HAP-1 (cell line): ENCODE measurements around the gene CCDC112.

Source experiments
- DNase-seq, 2 experiments: peaks; one replicate each; pipeline ENCODE4 v3.0.0-alpha.2; 2016 to 2020; ENCODE audit warnings: low spot score in 2 of 2
- H3K27me3 ChIP-seq: fragments of 250-450 bp; sonication (Bioruptor Pico); 2 replicates; pipeline ENCODE4 v1.5.1; 2020; ENCODE audit warnings: low read depth, mild to moderate bottlenecking, moderate library complexity
- H3K36me3 ChIP-seq: fragments of 250-450 bp; sonication (Bioruptor Pico); replicated peaks from 2 replicates; pipeline ENCODE4 v1.5.1; 2020; ENCODE audit warnings: mild to moderate bottlenecking
- H3K4me1 ChIP-seq: fragments of 250-450 bp; sonication (Bioruptor Pico); 2 replicates; pipeline ENCODE4 v1.5.1; 2020; ENCODE audit warnings: mild to moderate bottlenecking
- H3K4me3 ChIP-seq: fragments of 250-450 bp; sonication (Bioruptor Pico); 2 replicates; pipeline ENCODE4 v1.5.1; 2020; ENCODE audit warnings: mild to moderate bottlenecking, moderate library complexity
- H3K9me3 ChIP-seq: fragments of 250-450 bp; sonication (Bioruptor Pico); 2 replicates; pipeline ENCODE4 v1.5.1; 2020; ENCODE audit warnings: mild to moderate bottlenecking, moderate library complexity
- in situ Hi-C: fragments of 300-500 bp; cut with MboI; formaldehyde crosslinking; loops from 3 replicates; pipeline ENCODE4 v1.14.3; 2020; ENCODE audit warnings: low sequenced_read_pairs, inconsistent platforms, mixed read lengths

Gene CCDC112, protein sequence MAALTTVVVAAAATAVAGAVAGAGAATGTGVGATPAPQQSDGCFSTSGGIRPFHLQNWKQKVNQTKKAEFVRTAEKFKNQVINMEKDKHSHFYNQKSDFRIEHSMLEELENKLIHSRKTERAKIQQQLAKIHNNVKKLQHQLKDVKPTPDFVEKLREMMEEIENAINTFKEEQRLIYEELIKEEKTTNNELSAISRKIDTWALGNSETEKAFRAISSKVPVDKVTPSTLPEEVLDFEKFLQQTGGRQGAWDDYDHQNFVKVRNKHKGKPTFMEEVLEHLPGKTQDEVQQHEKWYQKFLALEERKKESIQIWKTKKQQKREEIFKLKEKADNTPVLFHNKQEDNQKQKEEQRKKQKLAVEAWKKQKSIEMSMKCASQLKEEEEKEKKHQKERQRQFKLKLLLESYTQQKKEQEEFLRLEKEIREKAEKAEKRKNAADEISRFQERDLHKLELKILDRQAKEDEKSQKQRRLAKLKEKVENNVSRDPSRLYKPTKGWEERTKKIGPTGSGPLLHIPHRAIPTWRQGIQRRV

DNA sequence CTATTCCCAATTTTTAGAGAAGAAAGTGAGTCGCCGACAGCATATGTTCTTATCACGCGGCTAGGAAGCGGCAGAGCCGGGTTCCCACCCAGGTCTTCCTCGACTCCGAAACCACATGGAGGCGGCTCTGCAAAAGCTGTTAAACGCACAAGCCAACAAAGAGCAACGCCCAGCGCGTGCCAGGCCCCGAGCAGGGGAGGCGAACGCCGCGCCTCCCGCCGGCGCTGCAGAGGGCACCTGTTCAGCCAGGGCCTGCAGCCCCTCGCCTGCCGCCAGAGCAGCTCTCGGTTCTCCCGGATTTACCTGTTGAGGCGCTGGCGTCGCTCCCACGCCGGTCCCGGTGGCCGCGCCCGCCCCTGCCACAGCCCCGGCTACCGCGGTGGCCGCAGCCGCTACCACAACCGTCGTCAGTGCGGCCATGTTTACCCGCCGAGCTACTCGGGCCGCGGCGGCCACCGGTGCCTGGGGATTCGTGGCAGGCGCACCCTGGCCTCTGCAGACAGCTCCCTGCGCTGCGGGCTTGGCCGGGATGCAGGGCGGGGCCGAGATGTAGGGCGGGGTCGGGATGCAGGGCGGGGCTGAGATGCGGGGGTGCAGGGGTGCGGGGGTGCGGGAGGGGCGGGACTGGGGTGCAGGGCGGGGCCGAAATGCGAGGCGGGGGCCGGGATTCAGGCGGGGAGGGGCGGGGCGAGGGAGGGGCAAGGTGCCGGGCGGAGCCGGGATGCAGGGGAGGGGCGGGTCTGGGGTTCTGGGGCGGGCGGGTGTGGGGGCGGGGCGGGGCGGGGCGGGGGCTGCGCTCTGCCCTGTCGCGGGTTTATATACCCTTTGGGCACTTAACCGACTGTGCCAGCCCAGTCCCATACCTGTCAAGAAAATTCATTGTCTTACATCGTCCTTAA, at the start of gene CCDC112:
CCDC112 (minus strand) TSS at position 531 of the 899 bp plus-strand sequence; CDS start at position 420, 111 bp downstream.
- peak; percentile 46 to 92 for DNase-seq
- no peaks in the 10 kb centered on the region for H3K27me3 ChIP-seq
- H3K9me3 ChIP-seq: no peaks in the 10 kb centered on the region
- H3K36me3 ChIP-seq: no peaks in the 10 kb centered on the region
- peak within 1 kb of the TSS; percentile 58 for H3K4me3 ChIP-seq
- peaks cover 5% of the 10 kb centered on the region; the same call in 1 of the 2 replicates for H3K4me1 ChIP-seq
- in situ Hi-C loops: loop anchor here (25.0 kb wide), 1 partner anchor 766 kb away; no protein-coding TSS in a partner anchor

DNA sequence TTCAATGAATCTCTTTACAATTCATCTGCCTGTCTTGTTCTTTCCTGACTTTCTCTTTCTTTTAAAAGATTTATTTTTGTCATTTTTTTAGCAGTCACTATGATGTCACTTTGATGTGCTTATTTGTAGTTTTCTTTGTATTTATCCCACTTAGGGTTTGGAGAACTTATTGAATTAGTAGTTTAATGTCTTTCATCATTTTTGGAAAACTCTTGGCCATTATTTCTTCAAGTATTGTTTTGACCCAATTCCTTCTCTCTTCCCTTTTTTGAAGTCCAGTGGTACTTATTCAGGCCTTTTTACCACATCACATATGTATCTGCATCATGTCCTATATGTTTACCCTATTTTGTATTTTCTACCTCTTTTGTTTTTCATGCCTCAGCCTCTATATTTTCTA, 48.9 kb upstream of the CCDC112 start:
- no peak for DNase-seq

DNA sequence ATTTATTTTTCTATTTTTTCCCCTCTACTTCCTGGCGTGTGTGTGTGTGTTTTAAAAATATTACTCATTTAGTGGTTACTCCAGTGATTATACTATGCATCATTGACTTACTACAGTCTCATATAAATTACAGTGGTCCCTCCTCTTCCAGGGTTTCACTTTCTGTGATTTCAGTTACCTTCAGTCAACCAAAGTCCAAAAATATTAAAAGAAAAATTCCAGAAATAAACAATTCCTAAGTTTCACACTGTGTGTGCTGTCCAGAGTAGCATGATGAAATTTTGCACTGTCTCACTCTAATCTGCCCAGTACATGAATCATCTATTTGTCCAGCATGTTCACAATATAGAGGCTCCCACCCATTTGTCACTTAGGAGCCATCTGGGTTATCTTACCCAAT, 47.4 kb upstream of the CCDC112 start:
- in situ Hi-C loops: no loop called here
- no peak overlapping the region for H3K4me3 ChIP-seq
- peaks cover 3% of the 10 kb centered on the region for H3K4me1 ChIP-seq
- no peak for DNase-seq
- no peaks in the 10 kb centered on the region for H3K36me3 ChIP-seq
- no peaks in the 10 kb centered on the region for H3K9me3 ChIP-seq
- no peaks in the 10 kb centered on the region for H3K27me3 ChIP-seq

More for the DNA sequence above, 48.9 kb upstream of the CCDC112 start:
- H3K9me3 ChIP-seq: no peaks in the 10 kb centered on the region
- no peaks in the 10 kb centered on the region for H3K27me3 ChIP-seq
- peaks cover 11% of the 10 kb centered on the region for H3K4me1 ChIP-seq
- no peak overlapping the region for H3K4me3 ChIP-seq
- H3K36me3 ChIP-seq: no peaks in the 10 kb centered on the region
- in situ Hi-C loops: no loop called here

DNA sequence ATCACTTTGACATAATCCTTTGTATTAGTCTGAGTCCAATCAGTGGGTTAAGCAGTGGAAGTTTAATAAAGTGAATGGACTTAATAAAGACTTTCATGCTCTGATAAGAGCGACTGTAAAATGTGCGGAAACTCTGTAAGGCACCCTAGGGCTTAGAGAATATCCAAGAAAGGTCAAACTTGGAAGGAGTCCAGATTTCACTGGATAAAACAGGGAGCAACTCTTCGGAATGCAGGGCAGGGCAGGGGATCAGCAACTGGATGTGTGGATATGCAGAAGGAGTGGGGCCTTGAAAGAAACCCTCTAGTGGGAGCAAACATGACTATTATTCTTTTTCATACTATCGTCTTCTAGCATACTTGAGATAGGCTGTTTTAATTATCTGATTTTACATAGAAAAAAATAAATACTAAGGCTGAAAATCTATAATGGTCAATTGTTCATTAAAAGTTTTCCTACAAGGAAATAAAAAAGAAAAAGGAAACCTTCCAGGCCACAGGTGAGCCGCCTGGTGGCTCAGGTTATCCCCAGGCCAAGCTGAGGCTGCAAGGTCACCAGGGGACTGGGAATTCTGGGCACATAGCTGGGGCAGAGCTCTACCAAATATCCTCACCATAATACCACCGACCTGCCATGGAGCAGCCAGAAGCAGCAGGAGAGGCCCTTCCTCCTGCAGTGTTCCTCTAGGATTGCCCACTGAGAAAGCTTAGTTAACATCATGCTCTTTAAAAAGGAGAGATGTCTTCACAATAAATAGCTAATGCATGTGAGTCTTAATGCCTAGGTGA, 46.3 kb upstream of the CCDC112 start:
- Histone ChIP-seq H3K36me3 (no peaks in the 10 kb centered on the region), H3K9me3 (no peaks in the 10 kb centered on the region), H3K4me3 (no peak overlapping the region), H3K27me3 (no peaks in the 10 kb centered on the region), H3K4me1 (no peaks in the 10 kb centered on the region)
- in situ Hi-C loops: no loop called here
- DNase-seq: peak in 1 of 2 experiments; percentile 20

DNA sequence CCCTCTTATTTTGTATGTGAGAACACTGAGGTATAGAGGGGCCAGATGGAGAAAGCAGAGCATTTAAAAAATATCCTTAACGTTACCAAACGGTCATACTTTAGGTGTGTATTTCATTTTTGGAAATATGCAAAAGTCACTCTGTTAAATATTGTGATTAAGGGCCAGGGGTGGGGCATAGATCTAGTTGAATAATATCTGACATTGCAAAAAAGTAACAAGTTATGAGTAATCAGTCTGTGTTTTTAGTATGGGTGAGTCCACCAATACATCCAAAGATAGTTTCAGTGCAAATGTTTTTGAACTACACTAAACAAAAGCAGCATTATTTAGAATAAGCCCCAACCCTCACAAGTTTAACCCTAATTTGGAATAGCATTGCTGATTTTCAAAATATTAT, 45.3 kb upstream of the CCDC112 start:
- no peaks in the 10 kb centered on the region for H3K36me3 ChIP-seq
- H3K4me3 ChIP-seq: no peak overlapping the region
- DNase-seq: no peak
- no peaks in the 10 kb centered on the region for H3K4me1 ChIP-seq
- H3K27me3 ChIP-seq: no peaks in the 10 kb centered on the region; the same call in 1 of the 2 replicates
- in situ Hi-C loops: no loop called here
- H3K9me3 ChIP-seq: no peaks in the 10 kb centered on the region

DNA sequence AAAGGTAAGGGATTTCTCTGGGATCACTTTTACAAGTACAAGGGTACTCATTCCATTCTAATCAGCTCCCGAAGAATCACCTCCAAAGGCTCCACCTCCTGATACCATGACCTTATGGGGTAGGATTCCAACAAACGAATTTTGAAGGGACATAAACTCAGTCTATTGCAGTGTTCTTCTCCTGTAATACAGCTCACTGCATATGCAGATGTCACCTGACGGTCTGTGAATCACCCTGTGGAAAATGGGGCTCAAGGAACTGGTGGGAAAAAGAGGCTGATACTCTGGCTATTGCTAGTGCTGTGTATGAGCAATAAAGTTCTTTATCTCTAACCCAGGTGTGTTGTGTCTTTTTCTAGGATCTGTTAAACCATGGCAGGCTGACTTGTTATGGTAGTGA, 42.4 kb upstream of the CCDC112 start:
- Histone ChIP-seq H3K4me3 (no peak overlapping the region), H3K4me1 (no peaks in the 10 kb centered on the region), H3K9me3 (no peaks in the 10 kb centered on the region), H3K36me3 (no peaks in the 10 kb centered on the region), H3K27me3 (no peaks in the 10 kb centered on the region; the same call in 1 of the 2 replicates)
- DNase-seq: no peak
- in situ Hi-C loops: no loop called here

DNA sequence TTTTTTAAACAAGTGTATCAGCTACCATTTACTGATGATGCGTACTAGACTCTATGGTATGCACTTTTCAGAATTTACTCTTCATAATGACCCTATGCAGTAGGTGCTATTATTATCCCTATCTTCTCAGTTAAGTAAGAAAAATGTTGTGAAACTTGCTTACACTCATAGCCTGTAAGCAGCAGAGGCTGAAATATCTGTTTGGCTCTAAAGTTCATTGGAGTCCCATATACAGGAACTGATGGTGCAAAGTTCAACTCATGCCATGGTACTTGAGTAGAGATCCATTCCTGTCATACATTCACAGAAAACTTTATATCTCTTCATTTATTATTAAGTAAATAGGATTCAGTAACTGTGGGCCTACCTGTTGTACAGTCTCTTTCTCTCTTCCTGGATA, 41.4 kb upstream of the CCDC112 start:
- no peak for DNase-seq
- Histone ChIP-seq H3K36me3 (no peaks in the 10 kb centered on the region), H3K27me3 (no peaks in the 10 kb centered on the region; the same call in 1 of the 2 replicates), H3K4me1 (no peaks in the 10 kb centered on the region), H3K9me3 (no peaks in the 10 kb centered on the region), H3K4me3 (no peak overlapping the region)
- in situ Hi-C loops: no loop called here

DNA sequence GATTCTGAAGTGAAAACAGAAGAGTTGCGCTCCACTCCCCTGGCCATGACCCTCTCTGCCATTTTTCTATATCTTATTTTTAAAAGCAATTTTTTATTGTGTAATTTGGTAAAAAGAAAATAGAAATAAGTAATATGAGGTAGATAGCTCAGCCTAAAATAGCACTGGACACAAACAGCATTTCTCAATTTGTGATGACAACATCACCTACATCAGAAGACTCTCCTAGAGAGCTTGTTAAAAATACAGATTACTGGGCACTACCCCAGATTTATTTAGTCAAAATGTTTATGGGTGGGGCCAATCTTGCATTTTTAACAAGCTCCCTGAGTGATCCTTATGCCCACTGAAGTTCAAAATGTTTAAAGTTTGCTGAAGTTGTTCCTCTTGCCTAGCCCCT, 40.5 kb upstream of the CCDC112 start:
- H3K27me3 ChIP-seq: no peaks in the 10 kb centered on the region; the same call in 1 of the 2 replicates
- in situ Hi-C loops: no loop called here

DNA sequence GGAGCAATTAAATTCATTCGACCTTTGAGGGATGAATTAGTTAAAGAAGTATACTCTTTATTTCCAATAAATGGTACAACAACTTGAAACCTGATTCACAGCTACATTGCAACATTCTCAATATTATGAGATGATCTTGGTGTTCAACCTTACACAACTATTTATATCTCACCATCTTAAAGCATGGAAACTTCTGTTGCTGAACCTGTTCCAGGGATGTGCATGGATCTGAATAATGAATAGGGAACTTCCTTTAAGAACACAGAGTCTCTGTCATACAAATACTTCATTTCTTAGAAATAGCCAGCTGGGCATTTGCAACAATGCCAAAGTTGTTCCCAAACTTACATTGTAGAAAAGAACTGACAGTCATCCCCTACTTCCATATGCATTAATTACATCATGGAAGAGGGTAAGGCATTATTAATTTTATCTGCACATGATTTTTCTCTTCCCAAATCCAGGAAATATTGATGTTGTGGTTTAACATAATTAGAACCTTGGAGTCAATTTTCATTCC, 39.8 kb upstream of the CCDC112 start:
- in situ Hi-C loops: no loop called here
- H3K36me3 ChIP-seq: no peaks in the 10 kb centered on the region

More for the DNA sequence above, 40.5 kb upstream of the CCDC112 start:
- no peaks in the 10 kb centered on the region for H3K36me3 ChIP-seq
- H3K9me3 ChIP-seq: no peaks in the 10 kb centered on the region
- no peak for DNase-seq
- H3K4me3 ChIP-seq: no peak overlapping the region
- H3K4me1 ChIP-seq: no peaks in the 10 kb centered on the region

DNA sequence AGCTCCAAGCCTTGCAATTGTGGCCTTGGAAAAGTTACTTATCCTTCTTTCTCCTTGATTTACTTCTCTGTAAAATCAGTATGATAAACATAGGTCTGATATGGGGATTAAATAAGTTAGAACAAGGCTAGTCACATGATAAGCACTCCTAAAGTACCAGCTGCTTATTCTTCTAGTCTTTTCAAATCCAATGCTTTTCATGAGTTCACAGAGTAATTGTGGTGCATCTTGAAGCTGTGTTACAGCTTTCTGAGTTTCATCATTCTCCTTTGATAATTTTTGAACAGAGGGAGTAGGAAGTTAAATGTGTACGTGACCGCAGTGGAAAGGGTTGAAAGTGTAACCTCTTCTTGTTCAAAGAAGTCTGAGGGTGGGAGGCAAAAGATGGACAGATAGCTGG, 38.8 kb upstream of the CCDC112 start:
- no peaks in the 10 kb centered on the region; the same call in 1 of the 2 replicates for H3K27me3 ChIP-seq
- no peaks in the 10 kb centered on the region for H3K36me3 ChIP-seq
- H3K9me3 ChIP-seq: no peaks in the 10 kb centered on the region
- in situ Hi-C loops: no loop called here
- no peak for DNase-seq
- no peaks in the 10 kb centered on the region for H3K4me1 ChIP-seq
- no peak overlapping the region for H3K4me3 ChIP-seq

More for the DNA sequence above, 39.8 kb upstream of the CCDC112 start:
- H3K4me1 ChIP-seq: no peaks in the 10 kb centered on the region
- no peaks in the 10 kb centered on the region for H3K9me3 ChIP-seq
- H3K27me3 ChIP-seq: no peaks in the 10 kb centered on the region; the same call in 1 of the 2 replicates
- DNase-seq: no peak
- H3K4me3 ChIP-seq: no peak overlapping the region

DNA sequence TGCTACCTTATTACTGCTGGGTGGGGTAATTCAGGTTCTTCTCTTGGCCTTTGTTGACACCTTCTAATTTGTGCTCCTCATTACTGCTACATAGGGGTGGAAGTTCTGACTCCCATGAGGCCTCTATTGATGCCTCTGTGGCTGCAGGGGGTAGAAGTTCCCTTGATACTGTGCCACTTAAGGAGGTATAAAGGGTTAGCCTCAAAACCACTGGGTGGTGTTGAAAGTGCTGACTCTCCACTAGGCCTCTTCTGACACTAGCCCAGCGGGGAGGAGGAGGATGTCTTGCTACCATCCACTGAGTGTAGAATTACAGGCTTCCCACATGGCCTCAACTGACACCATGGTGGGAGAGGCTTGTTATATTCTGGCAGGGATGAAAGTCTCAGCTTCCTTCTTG, 36.7 kb upstream of the CCDC112 start:
- Histone ChIP-seq H3K36me3 (no peaks in the 10 kb centered on the region), H3K4me1 (peaks cover 17% of the 10 kb centered on the region), H3K27me3 (no peaks in the 10 kb centered on the region; the same call in 1 of the 2 replicates), H3K9me3 (no peaks in the 10 kb centered on the region), H3K4me3 (no peak overlapping the region)
- in situ Hi-C loops: no loop called here
- no peak for DNase-seq

DNA sequence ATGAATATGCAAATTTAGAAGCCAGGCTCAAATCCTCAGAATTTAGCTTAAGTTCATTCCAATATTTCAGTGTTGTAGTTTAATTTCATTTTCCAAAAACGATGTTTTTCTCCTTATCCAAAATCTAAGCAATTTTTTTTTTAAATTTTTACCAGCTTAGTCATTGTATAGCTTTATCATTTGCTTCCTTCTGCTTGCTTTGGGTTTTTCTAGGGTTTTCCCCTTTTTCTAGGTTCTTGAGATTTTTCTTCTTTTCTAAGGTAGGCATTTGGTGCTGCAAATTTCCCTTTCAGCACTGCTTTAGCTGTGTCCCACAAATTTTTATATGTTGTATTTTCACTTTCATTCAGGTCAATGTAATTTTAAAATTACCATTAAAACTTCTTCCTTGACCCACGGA, 34.4 kb upstream of the CCDC112 start:
- Histone ChIP-seq H3K9me3 (no peaks in the 10 kb centered on the region), H3K36me3 (no peaks in the 10 kb centered on the region), H3K4me3 (no peak overlapping the region), H3K4me1 (peaks cover 18% of the 10 kb centered on the region), H3K27me3 (no peaks in the 10 kb centered on the region; the same call in 1 of the 2 replicates)
- in situ Hi-C loops: no loop called here
- DNase-seq: no peak

DNA sequence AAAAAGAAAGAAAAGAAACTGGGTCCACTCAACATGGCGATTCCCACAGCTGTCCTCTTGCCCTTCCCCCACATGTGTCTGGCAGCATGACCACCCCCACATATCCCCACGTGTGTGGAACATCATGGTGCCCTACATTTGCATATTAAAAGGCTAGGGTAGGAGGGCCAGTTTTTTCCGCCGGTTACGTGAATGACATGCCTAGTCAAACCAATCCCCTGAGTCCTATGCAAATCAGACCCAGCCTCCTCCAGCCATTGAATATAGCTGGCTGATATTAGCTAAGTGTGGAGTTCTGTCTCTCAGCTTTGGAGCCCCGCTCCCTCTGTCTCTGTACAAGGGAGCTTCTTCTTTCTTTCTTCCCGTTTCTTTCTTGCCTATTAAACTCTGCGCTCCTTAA, 33.0 kb upstream of the CCDC112 start:
- peaks cover 18% of the 10 kb centered on the region for H3K4me1 ChIP-seq
- in situ Hi-C loops: no loop called here
- DNase-seq: peak; percentile 84 to 90
- no peak overlapping the region for H3K4me3 ChIP-seq
- H3K27me3 ChIP-seq: no peaks in the 10 kb centered on the region; the same call in 1 of the 2 replicates
- H3K36me3 ChIP-seq: no peaks in the 10 kb centered on the region
- no peaks in the 10 kb centered on the region for H3K9me3 ChIP-seq
